Chondrocyte (in vitro differentiated cells): ENCODE results near the gene CNOT1. TPM values are rescaled to one million over a fixed set of nuclear protein-coding genes. Genes with fewer than 3 reads are reported as not detected.
"Not testable (repeated sequence)": the region's sequence is repeated elsewhere in the genome, so short reads cannot be mapped to it uniquely, and the experiment has no call there.

ENCODE experiments used
- DNase-seq: peaks from one replicate; pipeline ENCODE4 v3.0.0; 2021; ENCODE audit warnings: mixed read lengths, low spot score
- H3K27ac Mint-ChIP-seq: one replicate; pipeline ENCODE4 v1.8.0; 2021; ENCODE audit warnings: mild to moderate bottlenecking, moderate library complexity, mixed read lengths; ENCODE audit not compliant: unreplicated experiment
- H3K27me3 Mint-ChIP-seq: 2 replicates; pipeline ENCODE4 v1.8.0; 2021; ENCODE audit warnings: low read depth, mixed read lengths
- H3K36me3 Mint-ChIP-seq: 2 replicates; pipeline ENCODE4 v1.8.0; 2021; ENCODE audit warnings: low read depth, mixed read lengths
- H3K4me1 Mint-ChIP-seq: 2 replicates; pipeline ENCODE4 v1.8.0; 2021; ENCODE audit warnings: low read depth, mild to moderate bottlenecking, mixed read lengths
- H3K4me3 Mint-ChIP-seq: one replicate; pipeline ENCODE4 v1.8.0; 2021; ENCODE audit warnings: mild to moderate bottlenecking, moderate library complexity, mixed read lengths; ENCODE audit not compliant: unreplicated experiment
- H3K9me3 Mint-ChIP-seq: 2 replicates; pipeline ENCODE4 v1.8.0; 2021; ENCODE audit warnings: low read depth, mixed read lengths
- CTCF ChIP-seq: fragments of 200-600 bp; sonication (generic); IDR thresholded peaks from 2 replicates; pipeline ENCODE4 v1.5.0; 2021; ENCODE audit warnings: antibody characterized with exemption, mild to moderate bottlenecking, moderate library complexity
- total RNA-seq: library from RNA; stranded (reverse); gene quantifications from 3 replicates; pipeline ENCODE4 v1.2.1, GENCODE V29; 2021

The CNOT1 gene
- total RNA-seq, 1 donor from 2014 or later: 89.3 TPM

DNA sequence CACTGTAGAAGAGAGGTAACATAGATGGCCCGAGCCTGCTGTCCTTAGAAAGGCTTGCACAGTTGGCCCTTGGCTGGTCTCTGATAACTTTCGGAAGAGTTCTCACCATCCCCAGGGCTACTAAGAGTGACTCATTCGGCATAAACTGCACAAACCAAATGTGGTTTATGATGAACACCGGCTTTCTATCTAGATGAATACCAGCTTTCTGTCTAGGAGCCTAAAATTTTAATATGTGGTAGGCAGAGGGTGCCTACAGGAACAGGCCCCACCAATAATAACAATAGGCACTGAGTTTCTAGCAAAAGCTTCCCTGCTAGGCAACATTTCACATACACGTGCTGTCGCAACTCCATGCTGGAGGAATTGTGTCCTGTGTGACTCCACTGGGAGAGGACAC is 15.4 kb downstream of the CNOT1 start:
- DNase-seq: no peak
- no peak overlapping the region for H3K4me3 Mint-ChIP-seq

DNA sequence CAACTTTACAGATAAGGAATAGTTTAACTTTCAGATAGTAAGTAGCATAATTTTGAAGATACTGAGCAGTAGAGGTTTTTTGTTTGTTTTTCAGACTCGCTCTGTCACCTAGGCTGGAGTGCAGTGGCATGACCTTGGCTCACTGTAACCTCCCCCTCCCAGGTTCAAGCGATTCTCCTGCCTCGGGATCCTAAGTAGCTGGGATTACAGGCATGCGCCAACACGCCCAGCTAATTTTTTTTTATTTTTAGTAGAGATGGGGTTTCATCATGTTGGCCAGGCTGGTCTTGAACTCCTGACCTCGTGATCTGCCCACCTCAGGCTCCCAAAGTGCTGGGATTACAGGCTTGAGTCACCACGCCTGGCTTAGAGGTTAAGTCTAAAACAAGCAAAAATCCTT is 16.7 kb downstream of the CNOT1 start:
- not testable (repeated sequence) for H3K27me3 Mint-ChIP-seq, H3K27ac Mint-ChIP-seq

More for the DNA sequence above, 15.4 kb downstream of the CNOT1 start:
- H3K27me3 Mint-ChIP-seq: no peaks in the 10 kb centered on the region
- H3K27ac Mint-ChIP-seq: no peak overlapping the region
- peaks cover 3% of the 10 kb centered on the region for H3K4me1 Mint-ChIP-seq
- TF ChIP-seq CTCF: no peak
- H3K36me3 Mint-ChIP-seq: peaks cover 2% of the 10 kb centered on the region
- no peaks in the 10 kb centered on the region for H3K9me3 Mint-ChIP-seq

DNA sequence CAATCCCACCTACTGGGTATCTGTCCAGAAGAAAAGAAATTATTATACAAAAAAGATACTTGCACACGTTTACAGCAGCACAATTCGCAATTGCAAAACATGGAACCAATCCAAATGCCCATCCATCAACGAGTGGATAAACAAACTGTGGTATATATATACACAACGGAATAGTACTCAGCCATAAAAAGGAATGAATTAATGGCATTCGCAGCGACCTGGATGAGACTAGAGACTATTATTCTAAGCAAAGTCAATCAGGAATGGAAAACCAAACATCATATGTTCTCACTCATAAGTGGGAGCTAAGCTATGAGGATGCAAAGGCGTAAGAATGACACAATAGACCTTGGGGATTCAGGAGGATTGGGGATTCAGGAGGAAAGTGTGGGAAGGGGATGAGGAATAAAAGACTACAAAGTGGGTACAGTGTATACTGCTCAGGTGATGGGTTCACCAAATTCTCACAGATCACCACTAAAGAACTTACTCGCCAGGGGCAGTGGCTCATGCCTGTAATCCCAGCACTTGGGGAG is 21.0 kb downstream of the CNOT1 start:
- H3K4me3 Mint-ChIP-seq: no peak overlapping the region
- peaks cover 5% of the 10 kb centered on the region for H3K4me1 Mint-ChIP-seq
- H3K27me3 Mint-ChIP-seq: no peaks in the 10 kb centered on the region
- peaks cover 6% of the 10 kb centered on the region for H3K36me3 Mint-ChIP-seq
- H3K27ac Mint-ChIP-seq: no peak overlapping the region
- no peak for DNase-seq
- peaks cover 5% of the 10 kb centered on the region for H3K9me3 Mint-ChIP-seq
- TF ChIP-seq CTCF: no peak

More for the DNA sequence above, 16.7 kb downstream of the CNOT1 start:
- not testable (repeated sequence) for H3K4me3 Mint-ChIP-seq, DNase-seq, H3K36me3 Mint-ChIP-seq, H3K4me1 Mint-ChIP-seq, H3K9me3 Mint-ChIP-seq

DNA sequence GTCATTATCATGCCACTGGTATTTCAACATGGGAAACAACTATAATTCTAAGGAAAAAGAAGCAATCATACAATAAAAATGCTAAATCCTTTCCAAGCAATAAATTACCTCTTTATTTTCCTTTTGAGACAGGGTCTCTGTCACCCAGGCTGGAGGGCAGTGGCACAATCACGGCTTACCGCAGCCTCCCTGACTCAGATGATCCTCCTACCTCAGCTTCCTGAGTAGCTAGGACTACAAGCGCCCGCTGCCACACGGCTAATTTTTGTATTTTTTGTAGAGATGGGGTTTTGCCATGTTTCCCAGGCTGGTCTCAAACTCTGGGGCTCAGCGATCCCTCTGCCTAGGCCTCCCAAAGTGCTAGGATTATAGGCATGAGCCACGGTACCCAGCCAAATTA is 24.1 kb downstream of the CNOT1 start:
- Mint-ChIP-seq H3K4me1 (peaks cover 14% of the 10 kb centered on the region), H3K9me3 (peaks cover 5% of the 10 kb centered on the region), H3K4me3 (no peak overlapping the region), H3K27ac (no peak overlapping the region), H3K27me3 (no peaks in the 10 kb centered on the region), H3K36me3 (peaks cover 4% of the 10 kb centered on the region)
- no peak for DNase-seq
- no peak for TF ChIP-seq CTCF

DNA sequence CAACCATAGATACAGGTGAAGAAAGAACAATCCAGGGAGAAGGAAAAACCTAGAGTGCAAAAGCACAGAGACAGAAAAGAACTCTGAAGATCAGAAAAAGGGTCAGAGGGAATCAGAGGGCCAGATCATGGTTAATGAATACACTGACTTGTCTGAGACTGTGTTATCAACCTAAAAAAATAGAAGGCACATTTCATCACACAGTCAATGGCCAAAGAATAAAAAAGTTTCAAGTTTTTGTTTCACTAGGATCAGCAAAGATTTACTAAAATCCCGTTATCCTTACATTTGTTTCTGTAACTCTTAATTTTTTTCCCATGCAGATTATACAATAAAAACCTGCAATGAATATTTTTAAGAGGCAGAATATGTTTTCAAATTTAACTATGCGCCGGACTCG is 38.5 kb downstream of the CNOT1 start:
- Mint-ChIP-seq H3K4me3 (no peak overlapping the region), H3K9me3 (no peaks in the 10 kb centered on the region), H3K4me1 (peaks cover 4% of the 10 kb centered on the region), H3K27ac (no peak overlapping the region), H3K27me3 (no peaks in the 10 kb centered on the region), H3K36me3 (peaks cover 23% of the 10 kb centered on the region)
- TF ChIP-seq CTCF: no peak
- DNase-seq: no peak

GRCh38 chr16:58589326-58589905 is 40.2 kb downstream of the CNOT1 start:
- H3K27ac Mint-ChIP-seq: no peak overlapping the region
- H3K9me3 Mint-ChIP-seq: no peaks in the 10 kb centered on the region
- H3K27me3 Mint-ChIP-seq: no peaks in the 10 kb centered on the region
- no peak for TF ChIP-seq CTCF
- DNase-seq: no peak
- no peak overlapping the region for H3K4me3 Mint-ChIP-seq
- peaks cover 32% of the 10 kb centered on the region for H3K36me3 Mint-ChIP-seq
- peaks cover 4% of the 10 kb centered on the region for H3K4me1 Mint-ChIP-seq
